ENCODE data around the gene CYTH4.

DNA sequence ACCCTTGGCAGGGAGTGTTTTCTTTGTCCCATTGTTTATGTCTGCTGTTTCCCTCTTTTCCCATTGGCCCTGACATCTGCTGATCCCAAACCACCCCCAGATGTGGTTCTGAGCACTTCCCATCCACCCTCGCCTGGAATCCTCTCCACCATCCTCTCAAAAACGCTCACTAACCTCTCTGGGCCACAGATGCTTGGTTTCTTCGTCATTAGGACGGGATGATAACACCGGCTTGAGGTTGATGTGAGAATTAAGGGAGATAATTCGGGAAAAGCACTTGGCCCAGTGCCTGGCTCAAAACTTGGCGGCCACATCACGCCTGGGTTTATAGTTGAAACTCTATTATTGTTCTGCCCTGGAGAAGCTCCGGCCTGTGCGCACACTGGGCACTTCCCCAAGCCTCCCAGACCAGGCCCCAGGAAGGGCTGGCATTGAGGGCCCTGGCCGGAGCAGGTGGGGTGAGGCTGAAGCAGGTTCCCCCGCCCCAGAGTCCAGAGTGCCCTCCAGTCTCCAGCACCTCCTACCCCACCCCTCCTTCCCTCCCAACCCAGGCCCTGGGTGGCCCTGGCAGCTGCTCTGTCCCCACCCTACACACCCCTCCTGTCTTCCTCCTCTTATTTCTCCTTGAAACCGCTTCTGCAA is 63.7 kb downstream of the CYTH4 start:
- TF ChIP-seq, protein P1, sequence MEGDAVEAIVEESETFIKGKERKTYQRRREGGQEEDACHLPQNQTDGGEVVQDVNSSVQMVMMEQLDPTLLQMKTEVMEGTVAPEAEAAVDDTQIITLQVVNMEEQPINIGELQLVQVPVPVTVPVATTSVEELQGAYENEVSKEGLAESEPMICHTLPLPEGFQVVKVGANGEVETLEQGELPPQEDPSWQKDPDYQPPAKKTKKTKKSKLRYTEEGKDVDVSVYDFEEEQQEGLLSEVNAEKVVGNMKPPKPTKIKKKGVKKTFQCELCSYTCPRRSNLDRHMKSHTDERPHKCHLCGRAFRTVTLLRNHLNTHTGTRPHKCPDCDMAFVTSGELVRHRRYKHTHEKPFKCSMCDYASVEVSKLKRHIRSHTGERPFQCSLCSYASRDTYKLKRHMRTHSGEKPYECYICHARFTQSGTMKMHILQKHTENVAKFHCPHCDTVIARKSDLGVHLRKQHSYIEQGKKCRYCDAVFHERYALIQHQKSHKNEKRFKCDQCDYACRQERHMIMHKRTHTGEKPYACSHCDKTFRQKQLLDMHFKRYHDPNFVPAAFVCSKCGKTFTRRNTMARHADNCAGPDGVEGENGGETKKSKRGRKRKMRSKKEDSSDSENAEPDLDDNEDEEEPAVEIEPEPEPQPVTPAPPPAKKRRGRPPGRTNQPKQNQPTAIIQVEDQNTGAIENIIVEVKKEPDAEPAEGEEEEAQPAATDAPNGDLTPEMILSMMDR (IDR thresholded peaks at IDR 0.05; ENCODE audit: low read depth, low read length), result no peak
- TF ChIP-seq, protein P2, sequence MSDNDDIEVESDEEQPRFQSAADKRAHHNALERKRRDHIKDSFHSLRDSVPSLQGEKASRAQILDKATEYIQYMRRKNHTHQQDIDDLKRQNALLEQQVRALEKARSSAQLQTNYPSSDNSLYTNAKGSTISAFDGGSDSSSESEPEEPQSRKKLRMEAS (IDR thresholded peaks at IDR 0.05; ENCODE audit: low read depth, low read length), result no peak
- TF ChIP-seq POLR2A (IDR thresholded peaks at IDR 0.05; ENCODE audit: extremely low read depth, insufficient read length), result no peak

Measured in NB4 (cell line).